ENCODE measurements around the gene HSBP1L1. TPM values are rescaled to one million over a fixed set of nuclear protein-coding genes. Genes with fewer than 3 reads are reported as not detected.

The HSBP1L1 gene
- total RNA-seq, 2 experiments from 2014 or later = 42.6 to 42.7 TPM

- H3K27me3 ChIP-seq (ENCODE audit: control insufficient read depth in 1 of 2, insufficient read depth in 2 of 2, low read length in 2 of 2) = no peaks in the 10 kb centered on the region
- peaks cover 12% of the 10 kb centered on the region for H3K9me3 Mint-ChIP-seq
- DNase-seq = no peak
- no peak overlapping the region for H3K27ac Mint-ChIP-seq
- H3K4me1 Mint-ChIP-seq (ENCODE audit: low read depth) = peaks cover 13% of the 10 kb centered on the region
- H3K27ac ChIP-seq (ENCODE audit: low read depth in 1 of 2, low read length in 2 of 2) = no peak overlapping the region
- peaks cover 96% of the 10 kb centered on the region for H3K36me3 Mint-ChIP-seq (ENCODE audit: low read depth)
- TF ChIP-seq CTCF (IDR thresholded peaks at IDR 0.05) = no peak
- no peak overlapping the region for H3K4me3 ChIP-seq (ENCODE audit: low read length)
- H3K9me3 ChIP-seq (ENCODE audit: control insufficient read depth in 1 of 2, insufficient read depth in 1 of 2, low read length in 2 of 2) = peaks cover 20 to 53% of the 10 kb centered on the region in 2 experiments
- intact Hi-C loops (cut with DNase I, micrococcal nuclease) = no loop called here
- CTCF ChIA-PET = no interaction called here
- H3K4me3 Mint-ChIP-seq = no peak overlapping the region
- POLR2A ChIA-PET = no interaction called here
- peaks cover 38% of the 10 kb centered on the region for H3K36me3 ChIP-seq (ENCODE audit: insufficient read depth, low read length)
- ATAC-seq (ENCODE audit: poor library complexity) = no peak
- no peaks in the 10 kb centered on the region for H3K4me1 ChIP-seq (ENCODE audit: insufficient read depth, low read length)
- no peaks in the 10 kb centered on the region for H3K27me3 Mint-ChIP-seq
Measured at GRCh38 chr18:79936641-79937040, 27.8 kb upstream of the HSBP1L1 start.

GRCh38 chr18:79937103-79937860, 27.2 kb upstream of the HSBP1L1 start:
- no peak overlapping the region for H3K4me3 Mint-ChIP-seq
- DNase-seq = no peak

GRCh38 chr18:79938196-79938595, 26.2 kb upstream of the HSBP1L1 start:
- peaks cover 96% of the 10 kb centered on the region for H3K36me3 Mint-ChIP-seq (ENCODE audit: low read depth)
- peaks cover 12 to 51% of the 10 kb centered on the region in 2 experiments for H3K9me3 ChIP-seq (ENCODE audit: control insufficient read depth in 1 of 2, insufficient read depth in 1 of 2, low read length in 2 of 2)
- no peak overlapping the region for H3K27ac ChIP-seq (ENCODE audit: low read depth in 1 of 2, low read length in 2 of 2)
- no peak for TF ChIP-seq CTCF (IDR thresholded peaks at IDR 0.05)
- POLR2A ChIA-PET = no interaction called here
- DNase-seq = no peak
- no peak overlapping the region for H3K4me3 ChIP-seq (ENCODE audit: low read length)
- no peak overlapping the region for H3K4me3 Mint-ChIP-seq
- ATAC-seq (ENCODE audit: poor library complexity) = no peak
- H3K36me3 ChIP-seq (ENCODE audit: insufficient read depth, low read length) = peaks cover 54% of the 10 kb centered on the region
- H3K27me3 ChIP-seq (ENCODE audit: control insufficient read depth in 1 of 2, insufficient read depth in 2 of 2, low read length in 2 of 2) = no peaks in the 10 kb centered on the region
- CTCF ChIA-PET = no interaction called here
- no peaks in the 10 kb centered on the region for H3K27me3 Mint-ChIP-seq
- peaks cover 4% of the 10 kb centered on the region for H3K9me3 Mint-ChIP-seq
- intact Hi-C loops (cut with DNase I, micrococcal nuclease) = no loop called here
- H3K27ac Mint-ChIP-seq = no peak overlapping the region
- H3K4me1 Mint-ChIP-seq (ENCODE audit: low read depth) = peaks cover 13% of the 10 kb centered on the region
- no peaks in the 10 kb centered on the region for H3K4me1 ChIP-seq (ENCODE audit: insufficient read depth, low read length)

More at GRCh38 chr18:79937103-79937860, 27.2 kb upstream of the HSBP1L1 start:
- Histone ChIP-seq H3K4me1 (ENCODE audit: insufficient read depth, low read length) (no peaks in the 10 kb centered on the region), H3K27me3 (ENCODE audit: control insufficient read depth in 1 of 2, insufficient read depth in 2 of 2, low read length in 2 of 2) (no peaks in the 10 kb centered on the region), H3K27ac (ENCODE audit: low read depth in 1 of 2, low read length in 2 of 2) (no peak overlapping the region), H3K4me3 (ENCODE audit: low read length) (no peak overlapping the region), H3K9me3 (ENCODE audit: control insufficient read depth in 1 of 2, insufficient read depth in 1 of 2, low read length in 2 of 2) (peaks cover 20 to 51% of the 10 kb centered on the region in 2 experiments), H3K36me3 (ENCODE audit: insufficient read depth, low read length) (peaks cover 45% of the 10 kb centered on the region)
- no peak for TF ChIP-seq CTCF (IDR thresholded peaks at IDR 0.05)
- intact Hi-C loops (cut with DNase I, micrococcal nuclease) = no loop called here
- ATAC-seq (ENCODE audit: poor library complexity) = no peak
- H3K27me3 Mint-ChIP-seq = no peaks in the 10 kb centered on the region
- H3K36me3 Mint-ChIP-seq (ENCODE audit: low read depth) = peaks cover 97% of the 10 kb centered on the region
- H3K9me3 Mint-ChIP-seq = peaks cover 11% of the 10 kb centered on the region
- CTCF ChIA-PET = no interaction called here
- H3K4me1 Mint-ChIP-seq (ENCODE audit: low read depth) = peaks cover 13% of the 10 kb centered on the region
- no peak overlapping the region for H3K27ac Mint-ChIP-seq
- POLR2A ChIA-PET = no interaction called here
